Stimulated activated CD8-positive, alpha-beta memory T cell treated with anti-CD3 and anti-CD28 coated beads, Interleukin-2, amount 100 ng/mL, for 1 hour (primary cell): ENCODE results near the gene FAM120B.

Experiments
- DNase-seq, 2 donors: peaks; one replicate each; pipeline ENCODE4 v3.0.0-alpha.2; 2020; ENCODE audit warnings: low read depth in 2 of 2

FAM120B gene

DNA sequence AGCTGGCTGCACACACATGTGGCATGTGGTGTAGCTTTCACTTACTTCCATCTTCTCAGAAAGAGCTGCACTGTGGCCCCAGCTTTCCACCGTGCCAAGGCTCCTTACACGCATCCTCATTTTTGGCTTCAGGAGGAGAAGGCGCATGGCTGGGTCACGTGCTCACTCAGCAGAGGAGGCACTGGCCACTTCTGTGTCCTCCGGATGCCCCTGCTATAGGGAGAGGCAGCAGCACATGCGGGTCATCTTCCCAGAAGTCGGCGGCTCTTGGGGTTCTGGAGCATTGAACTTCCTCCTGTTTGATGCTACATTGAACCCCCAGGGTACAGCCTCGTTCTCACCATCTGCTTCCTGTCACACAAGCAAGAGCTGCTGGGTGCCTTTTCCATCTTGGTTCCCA is 111.3 kb downstream of the FAM120B start:
- DNase-seq = no peak

- no peak for DNase-seq
These were observed 113.7 kb downstream of the FAM120B start for GRCh38 chr6:170420283-170420682.

- no peak for DNase-seq
These were observed 114.5 kb downstream of the FAM120B start for GRCh38 chr6:170420791-170421776.

DNA sequence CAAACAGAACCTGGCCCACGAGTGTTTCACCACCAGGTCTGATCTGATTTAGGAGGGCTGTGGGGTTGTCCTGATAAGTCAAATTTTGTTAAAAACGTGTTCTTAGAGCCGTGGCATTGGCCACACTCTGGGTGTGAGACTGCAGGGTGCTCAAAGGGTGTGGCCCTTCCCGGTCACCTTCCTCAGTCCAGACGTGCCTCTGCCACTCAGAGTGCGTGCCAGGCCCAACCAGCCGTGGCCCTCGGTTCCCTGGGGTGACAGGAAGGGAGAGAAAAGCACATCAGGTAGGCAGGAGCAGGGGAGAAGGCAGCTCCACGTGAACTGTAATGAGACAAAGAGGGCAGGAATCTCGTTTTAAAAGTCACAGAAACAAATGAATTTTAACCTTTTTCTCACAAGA is 115.4 kb downstream of the FAM120B start:
- DNase-seq = no peak

- DNase-seq = no peak
These were observed 116.5 kb downstream of the FAM120B start for GRCh38 chr6:170423030-170423429.

DNA sequence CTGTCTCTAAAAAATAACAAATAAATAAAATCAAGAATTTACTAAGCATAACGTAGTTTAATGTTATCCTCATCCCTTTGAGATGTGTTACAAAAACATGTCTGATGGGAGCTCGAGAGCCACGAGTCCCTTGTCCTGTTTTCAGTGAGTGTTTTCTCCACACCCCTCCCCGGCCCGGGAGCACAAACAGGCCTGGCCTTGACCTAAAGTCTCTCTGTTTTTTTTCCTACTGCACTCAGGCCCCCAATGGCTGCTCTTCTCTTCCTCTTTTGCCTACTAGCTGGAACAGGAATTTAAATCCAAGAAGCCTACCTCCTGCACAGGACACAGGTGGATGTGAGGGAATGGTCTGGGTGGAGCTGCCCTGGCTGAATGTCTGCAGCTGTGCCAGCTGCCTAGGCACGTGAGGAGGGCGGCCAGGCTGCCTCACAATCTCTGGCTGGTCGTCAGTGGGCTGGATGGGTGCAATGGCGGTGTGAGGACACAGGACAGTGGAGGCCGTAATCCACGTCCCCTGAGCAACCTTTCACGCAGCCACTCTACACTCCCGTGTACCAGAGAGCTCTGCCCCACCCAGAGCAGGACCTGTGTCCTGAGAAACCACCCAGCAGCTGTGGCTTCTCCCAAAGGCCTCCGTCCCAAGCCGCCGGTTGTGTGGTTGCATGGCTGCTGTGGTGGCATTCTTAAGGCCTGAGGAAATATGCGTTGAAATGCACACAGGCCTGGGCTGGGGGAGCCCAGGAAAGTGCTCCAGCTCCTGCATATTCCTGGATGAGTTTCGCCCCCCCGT is 117.5 kb downstream of the FAM120B start:
- DNase-seq = no peak

DNA sequence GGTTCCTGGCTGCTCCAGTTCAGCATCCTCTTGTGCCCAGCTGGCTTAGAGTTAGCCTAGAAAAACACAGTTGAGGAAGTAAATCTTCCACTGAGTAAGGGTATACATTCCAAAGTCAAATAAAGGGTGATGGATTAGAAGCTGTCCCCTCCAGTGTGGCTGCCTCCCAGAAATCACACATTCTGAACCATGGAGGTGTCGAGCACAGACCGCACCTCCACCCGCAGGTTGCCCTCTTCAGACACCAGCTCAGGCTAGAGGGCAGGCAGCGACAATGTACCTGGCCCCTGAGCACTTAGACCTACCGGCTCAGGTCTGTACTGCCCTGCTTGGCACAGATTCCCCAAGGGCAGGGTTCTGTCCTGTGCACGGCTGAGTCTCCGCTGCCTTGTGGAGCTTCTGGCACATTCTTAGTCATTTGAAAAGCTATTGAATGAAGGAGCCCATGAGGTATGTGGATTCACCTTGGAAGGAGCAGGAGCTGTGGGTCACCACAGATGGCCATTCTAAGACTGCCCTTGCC is 118.1 kb downstream of the FAM120B start:
- DNase-seq = no peak

GRCh38 chr6:170429450-170429849 is 122.9 kb downstream of the FAM120B start:
- DNase-seq = no peak

- no peak for DNase-seq
These were observed 126.9 kb downstream of the FAM120B start for GRCh38 chr6:170433163-170434116.

- DNase-seq = no peak
These were observed 127.7 kb downstream of the FAM120B start for GRCh38 chr6:170434117-170434820.

- DNase-seq = no peak
These were observed 128.2 kb downstream of the FAM120B start for GRCh38 chr6:170434821-170435155.

GRCh38 chr6:170435766-170436165 is 129.2 kb downstream of the FAM120B start:
- no peak for DNase-seq

DNA sequence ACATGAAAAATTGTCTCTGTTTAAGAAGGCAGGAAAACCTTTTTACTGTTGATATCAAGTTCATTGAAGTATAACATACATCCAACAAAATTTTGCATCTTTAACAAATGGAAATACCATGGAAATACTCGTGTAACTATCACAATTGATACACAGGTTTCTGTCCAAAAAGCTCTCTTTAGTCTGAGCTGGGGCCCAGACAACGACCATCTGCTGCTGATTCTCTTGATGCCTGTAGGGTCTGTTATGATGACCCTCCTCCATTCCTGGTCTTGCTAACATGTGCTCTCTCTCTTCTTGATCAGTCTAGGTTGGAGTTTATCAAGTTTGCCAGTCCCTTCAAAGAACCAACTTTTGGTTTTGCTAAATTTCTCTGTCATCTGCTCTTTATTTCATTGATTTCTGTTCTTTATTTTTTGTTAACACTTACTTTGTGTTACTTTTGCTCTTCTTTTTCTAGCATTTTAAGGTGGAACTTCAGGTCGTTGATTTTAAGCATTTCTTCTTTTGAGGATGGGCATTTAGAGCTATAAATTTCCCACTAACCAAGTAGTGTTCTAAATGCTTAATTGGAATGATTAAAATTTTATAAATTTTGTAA is 129.8 kb downstream of the FAM120B start:
- no peak for DNase-seq

DNA sequence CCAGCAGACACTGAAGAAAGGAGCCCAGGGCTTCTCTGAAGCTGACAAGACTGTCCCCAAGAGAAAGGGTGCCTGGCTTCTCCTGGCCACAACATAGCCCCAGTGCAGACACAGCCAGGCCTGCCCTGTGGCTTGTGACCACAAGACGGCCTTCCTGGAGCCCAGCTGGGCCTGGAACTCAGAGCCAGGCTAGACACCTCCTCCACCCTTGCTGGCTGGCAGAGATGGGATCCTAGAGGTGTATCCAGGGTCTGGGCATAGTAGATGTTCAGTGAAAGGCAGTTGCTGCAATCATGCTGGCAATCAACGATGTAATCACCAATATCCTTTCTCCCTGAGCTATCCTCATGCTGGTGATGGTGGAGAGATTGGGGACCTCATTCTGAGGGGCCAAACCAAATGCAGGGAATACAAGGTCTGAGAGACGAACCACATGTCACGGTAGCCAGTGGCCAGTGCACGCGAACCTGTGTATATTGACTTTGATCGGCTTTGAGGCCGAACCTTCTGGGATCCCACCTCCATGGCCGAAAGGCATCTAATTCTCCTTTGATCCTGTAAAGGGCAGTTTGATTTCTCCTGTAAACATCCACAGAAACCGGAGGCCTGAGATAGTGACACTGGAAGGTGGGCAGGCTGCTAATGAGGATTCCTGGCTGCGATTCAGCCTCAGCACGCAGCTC is 131.3 kb downstream of the FAM120B start:
- no peak for DNase-seq

DNA sequence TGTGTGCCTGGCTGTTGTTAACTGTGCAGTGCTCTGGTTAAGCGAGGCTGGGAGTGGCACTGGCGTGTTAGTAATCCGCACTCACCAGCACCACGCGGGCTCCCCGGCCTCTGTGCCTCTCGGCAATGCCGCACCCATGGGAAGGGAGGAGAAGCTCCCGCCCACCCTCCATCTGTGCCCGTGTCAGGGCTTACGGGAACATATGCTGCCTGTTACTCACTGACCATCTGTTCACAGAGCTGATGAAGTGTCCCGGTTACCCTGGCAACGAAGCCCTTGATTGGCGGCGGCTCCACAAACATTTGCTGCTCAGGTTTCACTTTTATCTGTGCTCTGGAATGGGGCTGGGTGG is 131.8 kb downstream of the FAM120B start:
- DNase-seq = peak in 1 of 2 donors; percentile 14

GRCh38 chr6:170438861-170439260 is 132.3 kb downstream of the FAM120B start:
- no peak for DNase-seq

DNA sequence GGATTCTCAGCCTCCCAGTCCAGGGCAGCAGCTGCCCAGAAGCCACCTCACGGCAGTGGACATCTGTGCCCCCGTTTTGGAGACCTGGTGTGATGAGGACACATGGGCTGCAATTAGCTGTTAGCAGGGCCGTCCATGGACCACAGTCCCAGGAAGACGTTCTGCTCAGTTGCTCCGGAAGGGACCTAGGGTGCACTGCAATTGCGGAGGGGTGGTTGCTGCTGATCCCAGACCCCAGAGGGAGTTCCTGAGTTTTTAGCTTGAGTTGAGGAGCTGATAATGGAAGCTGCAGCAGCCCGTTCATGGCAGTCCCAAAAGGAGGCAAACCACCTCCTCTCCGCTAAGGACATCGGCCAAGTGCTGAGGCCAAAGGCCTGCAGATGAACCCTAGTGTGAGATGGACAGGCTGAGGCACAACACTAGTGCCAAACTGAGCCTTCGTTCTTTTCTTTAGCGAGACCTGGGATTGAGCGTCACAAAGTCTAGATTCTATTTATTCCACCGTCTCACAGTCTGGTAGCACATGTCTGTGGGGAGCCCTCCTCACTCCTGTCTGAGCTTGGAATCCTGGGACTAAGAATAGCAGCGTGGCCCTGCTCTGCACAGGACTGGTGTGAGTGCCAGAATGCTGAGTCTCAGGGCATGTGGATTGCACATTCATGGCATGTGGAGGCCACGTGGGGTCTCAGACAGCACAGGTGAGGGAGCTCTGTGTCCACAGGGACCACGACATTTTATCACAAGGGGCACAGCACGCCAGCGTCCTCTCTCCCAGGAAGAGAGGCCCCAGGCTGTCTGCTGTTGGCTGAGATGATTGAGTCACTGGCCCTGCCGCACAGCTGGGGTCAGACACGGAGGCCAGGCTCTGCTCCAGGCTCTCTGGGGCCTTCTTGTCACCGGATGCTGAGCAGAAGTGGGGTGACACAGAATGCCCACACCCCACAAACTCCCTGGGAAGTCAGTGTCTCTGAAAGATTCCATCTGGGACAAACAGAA is 133.1 kb downstream of the FAM120B start:
- no peak for DNase-seq

DNA sequence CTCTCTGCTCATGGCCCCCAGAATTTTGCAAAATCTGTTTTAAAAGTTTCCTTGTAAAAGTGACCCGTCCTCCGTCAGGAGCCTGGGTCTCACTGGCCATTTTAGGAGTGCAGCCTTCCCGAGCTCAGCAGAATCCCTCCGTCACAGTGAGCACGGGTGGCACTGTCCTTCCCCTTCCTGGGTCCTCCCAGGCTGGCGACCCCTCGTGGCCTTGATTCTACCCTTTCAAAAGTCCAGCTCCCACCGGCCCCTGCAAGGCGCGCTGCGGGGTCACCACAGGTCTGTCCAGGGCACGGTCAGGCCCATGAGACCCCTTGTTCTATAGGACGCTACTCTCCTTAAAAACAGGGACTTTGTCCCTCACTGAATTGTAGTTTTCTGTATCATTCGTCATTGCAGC is 133.9 kb downstream of the FAM120B start:
- DNase-seq = no peak

DNA sequence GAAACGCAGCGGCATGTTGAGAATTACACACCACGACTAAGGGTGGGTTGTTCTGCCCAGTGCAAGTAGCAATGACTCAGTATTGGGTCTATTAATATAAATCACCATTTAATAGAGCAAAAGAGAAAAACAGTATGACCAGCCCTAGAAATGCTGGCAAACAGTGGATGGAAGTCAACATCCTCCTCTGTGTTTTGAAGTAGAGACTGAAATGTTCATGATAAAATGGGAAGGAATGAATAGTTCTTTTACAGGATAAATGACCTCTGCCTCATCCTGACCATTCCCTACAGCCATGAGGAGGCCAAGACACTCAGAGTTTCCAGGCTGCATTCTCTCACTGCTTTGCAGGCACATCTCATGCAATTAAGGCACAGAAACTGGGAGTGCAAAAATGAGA is 134.8 kb downstream of the FAM120B start:
- no peak for DNase-seq
